Measurements from ENCODE around the gene VIL1. TPM values are rescaled to one million over a fixed set of nuclear protein-coding genes. Genes with fewer than 3 reads are reported as not detected.
A peak's percentile ranks its signal among the peaks of the same experiment; 100 is the strongest.

Gene VIL1
- total and polyA plus RNA-seq, 9 of the 15 experiments (the other 6 are each of a cell fraction or from before 2014, with no cell fraction given) = 0.51 to 2.7 (median 1.2) TPM

GRCh38 chr2:218406949-218407618, 11.8 kb upstream of the VIL1 start (continued):
- peak; percentile 23; the same call in 1 of the 2 replicates for TF ChIP-seq ZNF263 (CRISPR knock-in tag; IDR thresholded peaks at IDR 0.05; ENCODE audit: borderline replicate concordance)
- TF ChIP-seq SRSF3 (IDR thresholded peaks at IDR 0.05; ENCODE audit: insufficient read depth, low read length) = no peak
- TF ChIP-seq NFIC (IDR thresholded peaks at IDR 0.05) = peak; percentile 45; the same call in 1 of the 2 replicates
- no peak for TF ChIP-seq MAFF (IDR thresholded peaks at IDR 0.05; ENCODE audit: low read length)
- TF ChIP-seq TBP (optimal IDR thresholded peaks at IDR 0.05; ENCODE audit: low read depth, low read length) = peak; percentile 27
- TF ChIP-seq TAL1 (IDR thresholded peaks at IDR 0.05) = peak; percentile 5; the same call in 1 of the 2 replicates
- TF ChIP-seq ZNF785 (CRISPR knock-in tag; IDR thresholded peaks at IDR 0.05) = no peak
- 0 out of 2 replicates have a peak, but pooled peaks have one; percentile 38 for TF ChIP-seq PTBP1 (IDR thresholded peaks at IDR 0.05; ENCODE audit: low read depth, low read length)
- TF ChIP-seq THRB (CRISPR knock-in tag; conservative IDR thresholded peaks at IDR 0.05) = no peak
- TF ChIP-seq TARDBP (IDR thresholded peaks at IDR 0.05) = no peak
- TF ChIP-seq ZNF274 (IDR thresholded peaks at IDR 0.05; ENCODE audit: borderline replicate concordance, low read depth, low read length) = no peak
- TF ChIP-seq MTA2 (IDR thresholded peaks at IDR 0.05; ENCODE audit: low read depth) = no peak
- TF ChIP-seq POLR2B (IDR thresholded peaks at IDR 0.05; ENCODE audit: low read depth, partially characterized antibody) = peak; percentile 51
- no peak for TF ChIP-seq EHMT2 (IDR thresholded peaks at IDR 0.05)
- TF ChIP-seq ARID1B (IDR thresholded peaks at IDR 0.05) = peak; percentile 27; the same call in 1 of the 2 replicates
- TF ChIP-seq ZNF707 (CRISPR knock-in tag; conservative IDR thresholded peaks at IDR 0.05) = no peak
- TF ChIP-seq MTA3 (IDR thresholded peaks at IDR 0.05; ENCODE audit: borderline replicate concordance) = 0 out of 2 replicates have a peak, but pooled peaks have one; percentile 1
- no peak for TF ChIP-seq RFX7 (CRISPR knock-in tag; IDR thresholded peaks at IDR 0.05)
- TF ChIP-seq HBP1 (CRISPR knock-in tag; IDR thresholded peaks at IDR 0.05) = no peak
- peak; percentile 18; the same call in 1 of the 2 replicates for TF ChIP-seq SMARCE1 (IDR thresholded peaks at IDR 0.05)
- no peak for TF ChIP-seq UBTF (IDR thresholded peaks at IDR 0.05; ENCODE audit: borderline replicate concordance in 1 of 2, low read depth in 2 of 2, low read length in 2 of 2)
- TF ChIP-seq SMARCA5 (IDR thresholded peaks at IDR 0.05) = peak; percentile 67; the same call in 1 of the 2 replicates
- no peak for TF ChIP-seq NKRF (IDR thresholded peaks at IDR 0.05; ENCODE audit: borderline replicate concordance)
- TF ChIP-seq EP300 (IDR thresholded peaks at IDR 0.05; ENCODE audit: low read length) = 0 out of 2 replicates have a peak, but pooled peaks have one; percentile 20

Measured in K562 (cell line).